Effector memory CD4-positive, alpha-beta T cell (primary cell): ENCODE data around the gene VGLL4.

Source experiments
- DNase-seq, 3 donors: peaks; one replicate each; pipeline ENCODE4 v3.0.0-alpha.2; 2020
- H3K27ac ChIP-seq: 2 replicates; pipeline ENCODE4 v1.7.0; 2013; ENCODE audit warnings: mild to moderate bottlenecking, low read length, moderate library complexity; ENCODE audit not compliant: insufficient read depth, poor library complexity, severe bottlenecking
- H3K27me3 ChIP-seq: replicated peaks from 2 replicates; pipeline ENCODE4 v1.7.0; 2013; ENCODE audit warnings: mild to moderate bottlenecking, low read length; ENCODE audit not compliant: insufficient read depth, control insufficient read depth, poor library complexity, severe bottlenecking
- H3K36me3 ChIP-seq: 2 replicates; pipeline ENCODE4 v1.7.0; 2013; ENCODE audit warnings: mild to moderate bottlenecking, low read length, moderate library complexity; ENCODE audit not compliant: control insufficient read depth, insufficient read depth
- H3K4me1 ChIP-seq: 2 replicates; pipeline ENCODE4 v1.7.0; 2013; ENCODE audit warnings: low read length, mild to moderate bottlenecking; ENCODE audit not compliant: control insufficient read depth, insufficient read depth, poor library complexity, severe bottlenecking
- H3K4me3 ChIP-seq: 2 replicates; pipeline ENCODE4 v1.7.0; 2013; ENCODE audit warnings: low read length, low read depth, mild to moderate bottlenecking; ENCODE audit not compliant: insufficient read depth, poor library complexity, severe bottlenecking
- H3K9me3 ChIP-seq: 2 replicates; pipeline ENCODE4 v1.7.0; 2013; ENCODE audit warnings: mild to moderate bottlenecking, low read length, moderate library complexity; ENCODE audit not compliant: control insufficient read depth

The VGLL4 gene

GRCh38 chr3:11619946-11620652 is 23.6 kb downstream of the VGLL4 start:
- Histone ChIP-seq H3K4me3 (no peak overlapping the region), H3K36me3 (no peaks in the 10 kb centered on the region), H3K4me1 (peaks cover 4% of the 10 kb centered on the region), H3K27me3 (no peaks in the 10 kb centered on the region), H3K27ac (no peak overlapping the region), H3K9me3 (no peaks in the 10 kb centered on the region)
- no peak for DNase-seq

- Histone ChIP-seq H3K4me3 (no peak overlapping the region), H3K9me3 (no peaks in the 10 kb centered on the region), H3K27ac (no peak overlapping the region), H3K36me3 (no peaks in the 10 kb centered on the region), H3K4me1 (no peaks in the 10 kb centered on the region), H3K27me3 (no peaks in the 10 kb centered on the region)
- no peak for DNase-seq
Measured at GRCh38 chr3:11619461-11619860, 24.3 kb downstream of the VGLL4 start.

- H3K27ac ChIP-seq = no peak overlapping the region
Measured at GRCh38 chr3:11618904-11619303, 24.8 kb downstream of the VGLL4 start.

GRCh38 chr3:11616551-11616950 is 27.2 kb downstream of the VGLL4 start:
- Histone ChIP-seq H3K4me1 (no peaks in the 10 kb centered on the region), H3K27ac (no peak overlapping the region), H3K9me3 (no peaks in the 10 kb centered on the region), H3K4me3 (no peak overlapping the region), H3K36me3 (no peaks in the 10 kb centered on the region), H3K27me3 (no peaks in the 10 kb centered on the region)
- no peak for DNase-seq

More at GRCh38 chr3:11618904-11619303, 24.8 kb downstream of the VGLL4 start:
- no peaks in the 10 kb centered on the region for H3K9me3 ChIP-seq
- H3K36me3 ChIP-seq = no peaks in the 10 kb centered on the region
- no peak for DNase-seq
- no peaks in the 10 kb centered on the region for H3K27me3 ChIP-seq
- H3K4me1 ChIP-seq = no peaks in the 10 kb centered on the region
- H3K4me3 ChIP-seq = no peak overlapping the region

DNA sequence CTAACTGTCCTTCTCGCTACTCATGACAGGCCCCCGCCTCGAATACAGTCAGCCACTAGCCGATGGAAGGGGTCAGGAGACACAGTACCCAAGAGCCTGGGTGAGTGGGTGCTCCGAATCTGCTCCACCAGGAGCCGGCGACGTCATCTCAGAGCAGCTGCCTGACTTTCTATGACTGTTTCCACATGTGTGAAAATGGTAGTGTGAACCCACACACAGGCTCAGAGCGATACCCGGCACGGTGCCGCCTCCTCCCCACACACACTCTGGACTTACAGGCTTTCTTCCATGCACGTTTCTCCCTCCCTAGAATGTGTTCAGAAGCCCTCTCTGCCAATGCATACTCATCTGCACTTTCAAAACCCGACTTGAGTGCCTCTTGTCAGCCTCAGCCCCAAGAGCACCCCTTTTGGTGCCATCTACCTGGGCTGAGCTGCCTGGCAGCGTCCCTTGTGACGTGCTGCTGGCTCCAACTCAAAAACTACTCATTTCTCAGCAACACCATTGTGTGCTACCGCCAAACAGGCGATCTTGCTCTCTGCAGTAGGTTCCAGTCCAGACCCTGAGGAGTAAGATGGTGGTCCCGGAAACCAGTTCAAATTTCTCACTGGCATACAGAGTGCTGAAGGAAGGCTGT is 29.7 kb downstream of the VGLL4 start:
- DNase-seq = no peak
- no peak overlapping the region for H3K27ac ChIP-seq
- no peak overlapping the region for H3K4me3 ChIP-seq
- no peaks in the 10 kb centered on the region for H3K27me3 ChIP-seq
- no peaks in the 10 kb centered on the region for H3K4me1 ChIP-seq
- H3K36me3 ChIP-seq = no peaks in the 10 kb centered on the region
- no peaks in the 10 kb centered on the region for H3K9me3 ChIP-seq

- no peak overlapping the region for H3K4me3 ChIP-seq
- H3K27me3 ChIP-seq = no peaks in the 10 kb centered on the region
- no peak overlapping the region for H3K27ac ChIP-seq
- H3K9me3 ChIP-seq = no peaks in the 10 kb centered on the region
- DNase-seq = no peak
- H3K36me3 ChIP-seq = no peaks in the 10 kb centered on the region
- no peaks in the 10 kb centered on the region for H3K4me1 ChIP-seq
Measured at GRCh38 chr3:11613319-11613718, 30.4 kb downstream of the VGLL4 start.

- no peaks in the 10 kb centered on the region for H3K27me3 ChIP-seq
- no peak overlapping the region for H3K27ac ChIP-seq
- no peaks in the 10 kb centered on the region for H3K4me1 ChIP-seq
- H3K9me3 ChIP-seq = no peaks in the 10 kb centered on the region
- no peak for DNase-seq
- H3K4me3 ChIP-seq = no peak overlapping the region
- H3K36me3 ChIP-seq = no peaks in the 10 kb centered on the region
Measured at GRCh38 chr3:11612515-11613188, 31.1 kb downstream of the VGLL4 start.

GRCh38 chr3:11611341-11611799 is 32.3 kb downstream of the VGLL4 start:
- Histone ChIP-seq H3K4me1 (no peaks in the 10 kb centered on the region), H3K4me3 (no peak overlapping the region), H3K27me3 (no peaks in the 10 kb centered on the region), H3K36me3 (no peaks in the 10 kb centered on the region), H3K9me3 (no peaks in the 10 kb centered on the region), H3K27ac (no peak overlapping the region)
- no peak for DNase-seq

DNA sequence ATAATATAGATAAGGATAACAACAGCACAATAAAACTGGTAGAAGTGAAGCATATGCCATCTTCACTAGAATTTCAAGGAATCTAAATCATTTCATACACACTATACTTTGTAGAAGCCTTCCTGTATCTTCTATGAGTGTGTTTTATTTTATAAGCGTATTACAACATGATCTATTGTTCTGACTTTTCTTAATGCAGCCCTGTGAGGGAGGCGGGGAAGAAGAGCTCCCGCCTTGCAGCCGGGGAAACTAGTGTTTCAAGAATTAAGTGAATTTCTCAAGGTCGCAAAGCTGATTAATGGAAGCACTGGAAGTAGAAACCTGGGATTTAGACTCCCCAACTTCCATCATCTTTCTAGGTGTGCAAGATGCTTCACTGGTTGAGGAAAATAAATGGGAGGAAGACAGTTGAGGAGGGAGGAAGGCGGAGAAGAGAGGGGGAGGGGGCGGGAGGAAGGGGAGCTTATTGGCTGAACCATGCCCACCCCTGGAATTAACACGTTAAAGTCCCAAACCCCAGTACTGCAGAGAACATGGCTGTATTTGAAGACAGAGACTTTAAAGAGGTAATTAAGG is 32.9 kb downstream of the VGLL4 start:
- H3K4me1 ChIP-seq = no peaks in the 10 kb centered on the region
- H3K27me3 ChIP-seq = no peaks in the 10 kb centered on the region
- H3K36me3 ChIP-seq = no peaks in the 10 kb centered on the region
- no peaks in the 10 kb centered on the region for H3K9me3 ChIP-seq
- H3K4me3 ChIP-seq = no peak overlapping the region
- H3K27ac ChIP-seq = no peak overlapping the region
- no peak for DNase-seq
